Pulmonary artery endothelial cell (primary cell): ENCODE data around the gene NBPF20. TPM values are rescaled to one million over a fixed set of nuclear protein-coding genes. Genes with fewer than 3 reads are reported as not detected.
"Not testable (repeated sequence)": the region's sequence is repeated elsewhere in the genome, so short reads cannot be mapped to it uniquely, and the experiment has no call there.

Source experiments
- DNase-seq: peaks from one replicate; pipeline ENCODE4 v3.0.0-alpha.2; 2011; ENCODE audit warnings: low read depth, low spot score
- total RNA-seq: library from RNA; depleted of rRNA; stranded (reverse); fragments of >200 nt; gene quantifications from 2 replicates; pipeline ENCODE4 v1.2.3, GENCODE V29; 2014

Gene NBPF20
- total RNA-seq, 1 donor from 2014 or later = 2.2 TPM

GRCh38 chr1:145430830-145431229 is 5.4 kb upstream of the NBPF20 start:
- DNase-seq = not testable (repeated sequence)

- not testable (repeated sequence) for DNase-seq
Observed at GRCh38 chr1:145429329-145429728, 3.9 kb upstream of the NBPF20 start.

GRCh38 chr1:145424612-145425435 is 579 bp downstream of the NBPF20 start:
- not testable (repeated sequence) for DNase-seq

GRCh38 chr1:145415149-145415548 is 10.3 kb downstream of the NBPF20 start:
- not testable (repeated sequence) for DNase-seq

GRCh38 chr1:145407266-145407665 is 18.1 kb downstream of the NBPF20 start:
- DNase-seq = not testable (repeated sequence)

GRCh38 chr1:145404949-145405348 is 20.5 kb downstream of the NBPF20 start:
- not testable (repeated sequence) for DNase-seq

- DNase-seq = not testable (repeated sequence)
Observed at GRCh38 chr1:145400701-145401100, 24.7 kb downstream of the NBPF20 start.

Other genes with a start within 250 kb of the NBPF20 start
- gene PPIAL4D, start 183.4 kb downstream of the NBPF20 start, total RNA-seq = not detected in 2 replicates
- 22.3 and 26.9 TPM in 2 replicates for gene GPR89A, start 182.4 kb upstream of the NBPF20 start, total RNA-seq